Kidney epithelial cell (primary cell): ENCODE data around the gene TBX10. TPM values are rescaled to one million over a fixed set of nuclear protein-coding genes. Genes with fewer than 3 reads are reported as not detected.

ENCODE experiments used
- DNase-seq: peaks from one replicate; pipeline ENCODE4 v3.0.0-alpha.2; 2010; ENCODE audit warnings: low read depth
- H3K27me3 ChIP-seq: 2 replicates; pipeline ENCODE4 v1.6.0; 2011; ENCODE audit warnings: low read length; ENCODE audit not compliant: control insufficient read depth, insufficient read depth
- H3K36me3 ChIP-seq: 2 replicates; pipeline ENCODE4 v1.5.1; 2011; ENCODE audit warnings: low read length; ENCODE audit not compliant: control insufficient read depth, insufficient read depth
- H3K4me3 ChIP-seq: 2 replicates; pipeline ENCODE4 v1.5.1; 2011; ENCODE audit warnings: low read depth, mild to moderate bottlenecking, control low read depth, low read length
- total RNA-seq: library from RNA; depleted of rRNA; stranded (reverse); fragments of >200 nt; gene quantifications from 2 replicates; pipeline ENCODE4 v1.2.3, GENCODE V29; 2015
- TF ChIP-seq, protein P1 (sequence below): IDR thresholded peaks from 2 replicates; pipeline ENCODE4 v1.5.1; 2011; ENCODE audit warnings: mild to moderate bottlenecking, moderate library complexity, low read length, control low read depth, inconsistent platforms; ENCODE audit not compliant: insufficient read depth, poor library complexity, severe bottlenecking

The TBX10 gene
- total RNA-seq, 1 donor from 2014 or later, result not detected

DNA sequence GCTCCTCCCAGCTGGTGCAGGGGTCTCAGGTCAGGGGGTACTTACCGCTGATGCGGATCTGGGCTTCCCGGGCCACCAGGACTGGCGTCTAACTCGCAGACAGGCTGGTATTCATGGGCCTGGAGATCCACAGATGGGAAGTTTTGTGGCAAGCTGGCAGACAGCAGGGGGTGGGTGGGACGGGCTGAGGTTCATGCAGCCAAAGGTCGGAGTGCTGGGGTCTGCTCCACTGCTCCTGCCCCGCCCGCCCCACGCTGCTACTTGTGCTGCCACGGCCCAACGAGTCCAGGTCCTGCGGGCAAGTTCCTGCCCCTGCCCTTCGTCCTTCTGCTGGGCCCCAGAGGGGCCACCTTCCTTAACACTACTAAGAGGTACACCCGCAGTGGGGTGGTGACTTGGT, 7.9 kb upstream of the TBX10 start:
- no peak overlapping the region for H3K4me3 ChIP-seq
- no peaks in the 10 kb centered on the region for H3K27me3 ChIP-seq
- TF ChIP-seq, protein P1, sequence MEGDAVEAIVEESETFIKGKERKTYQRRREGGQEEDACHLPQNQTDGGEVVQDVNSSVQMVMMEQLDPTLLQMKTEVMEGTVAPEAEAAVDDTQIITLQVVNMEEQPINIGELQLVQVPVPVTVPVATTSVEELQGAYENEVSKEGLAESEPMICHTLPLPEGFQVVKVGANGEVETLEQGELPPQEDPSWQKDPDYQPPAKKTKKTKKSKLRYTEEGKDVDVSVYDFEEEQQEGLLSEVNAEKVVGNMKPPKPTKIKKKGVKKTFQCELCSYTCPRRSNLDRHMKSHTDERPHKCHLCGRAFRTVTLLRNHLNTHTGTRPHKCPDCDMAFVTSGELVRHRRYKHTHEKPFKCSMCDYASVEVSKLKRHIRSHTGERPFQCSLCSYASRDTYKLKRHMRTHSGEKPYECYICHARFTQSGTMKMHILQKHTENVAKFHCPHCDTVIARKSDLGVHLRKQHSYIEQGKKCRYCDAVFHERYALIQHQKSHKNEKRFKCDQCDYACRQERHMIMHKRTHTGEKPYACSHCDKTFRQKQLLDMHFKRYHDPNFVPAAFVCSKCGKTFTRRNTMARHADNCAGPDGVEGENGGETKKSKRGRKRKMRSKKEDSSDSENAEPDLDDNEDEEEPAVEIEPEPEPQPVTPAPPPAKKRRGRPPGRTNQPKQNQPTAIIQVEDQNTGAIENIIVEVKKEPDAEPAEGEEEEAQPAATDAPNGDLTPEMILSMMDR, result no peak
- H3K36me3 ChIP-seq, result no peaks in the 10 kb centered on the region
- DNase-seq, result no peak

DNA sequence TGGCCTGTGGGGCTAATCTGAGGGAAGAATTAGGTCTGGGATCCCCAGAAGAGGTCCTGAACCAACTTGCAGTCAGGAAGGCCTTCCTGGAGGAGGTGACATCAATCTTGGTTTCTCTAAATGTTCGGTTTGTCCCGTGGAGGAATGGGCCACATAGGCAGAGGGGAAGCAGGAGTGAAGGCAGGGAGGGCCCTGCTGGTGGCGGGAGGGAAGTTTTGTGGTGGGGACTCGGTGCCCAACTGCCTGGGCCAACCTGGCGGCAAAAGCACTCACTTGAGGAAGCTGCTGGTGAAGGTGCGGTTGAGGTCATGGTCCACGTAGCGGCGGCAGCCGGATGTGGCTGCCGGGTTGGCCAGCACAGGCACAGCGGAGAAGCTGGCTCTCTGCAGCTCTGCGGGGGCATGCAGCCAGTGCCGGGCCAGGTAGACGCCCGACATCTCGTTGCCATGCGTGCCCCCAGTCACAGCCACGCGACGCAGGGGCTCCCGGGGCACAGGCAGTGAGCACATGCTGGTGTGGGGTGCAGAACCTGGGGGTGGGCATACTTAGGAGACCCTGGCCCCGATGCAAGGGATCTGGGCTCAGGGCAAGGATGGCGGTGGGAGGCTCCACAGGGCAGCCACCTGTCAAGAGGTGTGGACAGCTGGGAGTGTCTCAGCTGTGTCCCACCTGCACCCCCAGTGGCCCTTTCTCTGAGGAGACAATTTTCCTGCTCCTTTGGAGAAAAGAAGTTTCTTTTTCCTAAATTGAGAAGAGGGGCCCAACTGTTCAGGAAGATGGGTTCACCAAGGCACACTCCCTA, 7.2 kb upstream of the TBX10 start:
- Histone ChIP-seq H3K4me3 (no peak overlapping the region), H3K27me3 (no peaks in the 10 kb centered on the region), H3K36me3 (no peaks in the 10 kb centered on the region)
- DNase-seq, result no peak
- TF ChIP-seq, protein P1, result no peak

DNA sequence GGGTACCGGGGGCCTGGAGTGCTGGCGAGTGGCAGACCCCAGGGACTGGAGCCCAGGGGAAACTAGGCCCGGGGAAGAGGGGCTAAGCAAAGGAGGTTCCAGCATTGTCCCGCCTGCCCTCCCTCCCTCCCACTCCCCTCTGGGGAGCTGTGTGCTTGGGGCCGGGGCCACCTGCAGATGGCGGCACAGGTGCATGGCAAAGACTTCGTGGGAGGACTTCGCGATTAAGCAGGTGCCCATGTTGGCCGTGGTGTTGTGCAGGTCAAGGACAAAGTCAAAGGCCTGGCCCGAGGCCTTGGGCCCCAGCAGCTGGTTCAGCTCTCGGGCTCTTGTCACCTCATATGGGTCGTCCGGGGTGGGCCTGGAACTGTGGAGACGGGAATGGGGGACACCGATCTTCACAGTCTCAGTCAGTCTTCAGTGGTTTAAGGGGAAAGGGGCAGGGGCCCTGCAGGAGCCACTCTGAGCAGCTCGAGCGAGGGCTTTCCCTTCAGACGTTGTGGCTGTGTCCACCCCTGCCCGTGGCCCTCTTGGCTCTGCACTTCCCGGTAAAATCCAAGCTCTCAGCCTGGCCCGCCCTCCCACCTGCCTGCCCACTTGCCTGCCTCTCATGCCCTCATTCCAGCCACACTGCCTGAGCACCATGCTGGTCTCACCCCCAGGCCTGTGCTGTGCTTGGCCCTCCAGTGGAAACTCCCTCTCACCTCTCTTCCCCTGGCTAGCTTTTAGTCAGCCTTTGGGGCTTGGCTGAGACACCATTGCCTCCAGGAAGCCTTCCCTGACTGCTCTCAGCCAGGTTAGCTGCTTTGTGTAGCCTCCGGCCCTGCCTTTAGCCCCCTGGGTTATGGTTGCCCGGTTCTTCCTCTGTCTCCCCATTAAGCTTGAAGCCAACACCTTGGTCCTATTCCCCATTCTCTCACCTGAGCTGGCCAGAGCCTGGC, 6.2 kb upstream of the TBX10 start:
- Histone ChIP-seq H3K4me3 (no peak overlapping the region), H3K36me3 (no peaks in the 10 kb centered on the region), H3K27me3 (peaks cover 3% of the 10 kb centered on the region)
- DNase-seq, result no peak
- TF ChIP-seq, protein P1, result no peak

GRCh38 chr11:67644472-67645418, 5.2 kb upstream of the TBX10 start:
- H3K27me3 ChIP-seq, result peaks cover 12% of the 10 kb centered on the region
- no peak overlapping the region for H3K4me3 ChIP-seq
- H3K36me3 ChIP-seq, result no peaks in the 10 kb centered on the region
- DNase-seq, result no peak
- TF ChIP-seq, protein P1, result no peak

DNA sequence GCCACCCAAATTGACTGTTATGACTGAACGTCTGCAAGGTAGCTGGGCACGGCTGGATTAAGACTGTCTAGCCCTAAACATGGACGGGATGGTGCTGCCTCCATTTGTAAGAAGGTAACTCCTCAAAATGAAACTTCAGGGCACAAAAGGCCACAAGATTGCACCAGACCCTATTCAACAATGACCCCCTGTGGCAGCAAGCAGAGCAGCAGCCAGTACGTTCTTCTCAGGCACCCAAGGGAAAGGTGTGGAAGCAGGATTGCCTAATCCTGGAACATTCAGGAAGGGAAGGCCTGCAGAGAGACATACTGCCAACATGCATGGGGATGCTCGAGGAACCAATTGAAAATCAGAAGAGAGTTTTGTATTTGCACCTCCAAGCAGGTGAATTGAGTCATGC, 4.5 kb upstream of the TBX10 start:
- DNase-seq, result no peak
- Histone ChIP-seq H3K36me3 (no peaks in the 10 kb centered on the region), H3K27me3 (peaks cover 18% of the 10 kb centered on the region), H3K4me3 (no peak overlapping the region)
- TF ChIP-seq, protein P1, result peak; percentile 26
